Measurements from ENCODE around the gene UQCRQ. TPM values are rescaled to one million over a fixed set of nuclear protein-coding genes. Genes with fewer than 3 reads are reported as not detected.

The UQCRQ gene
- total RNA-seq, 2 experiments from 2014 or later: 558 to 566 TPM

DNA sequence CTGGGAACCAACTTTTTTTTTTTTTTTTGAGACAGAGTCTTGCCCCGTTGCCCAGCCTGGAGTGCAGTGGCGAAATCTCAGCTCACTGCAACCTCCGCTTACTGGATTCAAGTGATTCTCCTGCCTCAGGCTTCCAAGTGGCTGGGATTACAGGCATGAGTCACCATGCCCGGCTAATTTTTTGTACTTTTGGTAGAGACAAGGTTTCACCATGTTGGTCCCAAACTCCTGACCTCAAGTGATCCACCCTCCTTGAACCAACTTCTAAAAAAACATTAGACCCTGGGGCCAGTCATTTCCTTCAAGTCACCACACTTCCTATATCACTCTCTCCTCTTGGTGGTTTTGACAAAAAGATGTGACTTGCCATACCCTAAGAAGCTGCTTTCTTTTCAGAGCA is 25.1 kb upstream of the UQCRQ start:
- Mint-ChIP-seq H3K4me1 (ENCODE audit: low read depth) (no peaks in the 10 kb centered on the region), H3K27me3 (no peaks in the 10 kb centered on the region), H3K9me3 (no peaks in the 10 kb centered on the region), H3K27ac (no peak overlapping the region), H3K4me3 (no peak overlapping the region), H3K36me3 (ENCODE audit: low read depth) (no peaks in the 10 kb centered on the region)
- CTCF ChIA-PET: interaction anchor here (0.6 to 1.0 kb wide), 2 partner anchors 12 to 23 kb away, joined by 3 read pairs; no protein-coding TSS in a partner anchor
- TF ChIP-seq, protein P1, sequence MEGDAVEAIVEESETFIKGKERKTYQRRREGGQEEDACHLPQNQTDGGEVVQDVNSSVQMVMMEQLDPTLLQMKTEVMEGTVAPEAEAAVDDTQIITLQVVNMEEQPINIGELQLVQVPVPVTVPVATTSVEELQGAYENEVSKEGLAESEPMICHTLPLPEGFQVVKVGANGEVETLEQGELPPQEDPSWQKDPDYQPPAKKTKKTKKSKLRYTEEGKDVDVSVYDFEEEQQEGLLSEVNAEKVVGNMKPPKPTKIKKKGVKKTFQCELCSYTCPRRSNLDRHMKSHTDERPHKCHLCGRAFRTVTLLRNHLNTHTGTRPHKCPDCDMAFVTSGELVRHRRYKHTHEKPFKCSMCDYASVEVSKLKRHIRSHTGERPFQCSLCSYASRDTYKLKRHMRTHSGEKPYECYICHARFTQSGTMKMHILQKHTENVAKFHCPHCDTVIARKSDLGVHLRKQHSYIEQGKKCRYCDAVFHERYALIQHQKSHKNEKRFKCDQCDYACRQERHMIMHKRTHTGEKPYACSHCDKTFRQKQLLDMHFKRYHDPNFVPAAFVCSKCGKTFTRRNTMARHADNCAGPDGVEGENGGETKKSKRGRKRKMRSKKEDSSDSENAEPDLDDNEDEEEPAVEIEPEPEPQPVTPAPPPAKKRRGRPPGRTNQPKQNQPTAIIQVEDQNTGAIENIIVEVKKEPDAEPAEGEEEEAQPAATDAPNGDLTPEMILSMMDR (IDR thresholded peaks at IDR 0.05): no peak
- POLR2A ChIA-PET: interaction anchor here (1.0 kb wide), 1 partner anchor 9 kb away, joined by 3 read pairs; no protein-coding TSS in a partner anchor
- DNase-seq: no peak
- intact Hi-C loops (cut with micrococcal nuclease): no loop called here
- no peak for ATAC-seq

- H3K27me3 Mint-ChIP-seq: peaks cover 2% of the 10 kb centered on the region
- TF ChIP-seq, protein P1 (IDR thresholded peaks at IDR 0.05): no peak
- ATAC-seq (no peak), DNase-seq (no peak)
- CTCF ChIA-PET: interaction anchor here (1.0 kb wide), 1 partner anchor 15 kb away, joined by 4 read pairs; no protein-coding TSS in a partner anchor
- intact Hi-C loops (cut with micrococcal nuclease): no loop called here
- POLR2A ChIA-PET: no interaction called here
- H3K4me1 Mint-ChIP-seq (ENCODE audit: low read depth): peaks cover 2% of the 10 kb centered on the region
- no peaks in the 10 kb centered on the region for H3K36me3 Mint-ChIP-seq (ENCODE audit: low read depth)
- H3K4me3 Mint-ChIP-seq: no peak overlapping the region
- no peak overlapping the region for H3K27ac Mint-ChIP-seq
- H3K9me3 Mint-ChIP-seq: no peaks in the 10 kb centered on the region
Measured at GRCh38 chr5:132848270-132848669, 18.2 kb upstream of the UQCRQ start.

DNA sequence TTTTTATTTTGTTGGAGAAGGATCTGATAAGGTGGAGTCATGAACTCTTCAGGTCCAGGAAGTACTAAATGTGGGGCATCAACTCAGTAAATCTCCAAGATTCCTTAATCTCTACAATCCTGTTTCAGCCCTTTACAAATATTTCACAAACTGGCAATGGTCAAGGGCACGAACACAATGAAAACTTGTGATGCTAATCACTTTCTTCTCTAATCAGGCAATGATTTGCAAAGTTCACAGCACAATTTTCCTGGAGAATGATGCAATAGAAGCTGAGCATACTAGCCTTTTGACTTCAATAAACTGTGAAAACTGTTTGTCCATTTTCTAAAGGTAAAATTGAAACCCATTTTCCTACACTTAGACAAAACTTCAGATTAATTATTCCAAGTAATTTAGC is 17.1 kb upstream of the UQCRQ start:
- POLR2A ChIA-PET: no interaction called here
- TF ChIP-seq, protein P1 (IDR thresholded peaks at IDR 0.05): no peak
- intact Hi-C loops (cut with micrococcal nuclease): no loop called here
- Mint-ChIP-seq H3K27ac (no peak overlapping the region), H3K27me3 (peaks cover 3% of the 10 kb centered on the region), H3K9me3 (no peaks in the 10 kb centered on the region), H3K4me3 (no peak overlapping the region), H3K36me3 (ENCODE audit: low read depth) (no peaks in the 10 kb centered on the region), H3K4me1 (ENCODE audit: low read depth) (peaks cover 3% of the 10 kb centered on the region)
- CTCF ChIA-PET: interaction anchor here (1.0 kb wide), 1 partner anchor 14 kb away, joined by 4 read pairs; no protein-coding TSS in a partner anchor
- no peak for DNase-seq
- ATAC-seq: no peak

- Mint-ChIP-seq H3K27ac (no peak overlapping the region), H3K36me3 (ENCODE audit: low read depth) (no peaks in the 10 kb centered on the region), H3K4me3 (no peak overlapping the region), H3K27me3 (peaks cover 3% of the 10 kb centered on the region), H3K4me1 (ENCODE audit: low read depth) (peaks cover 3% of the 10 kb centered on the region), H3K9me3 (no peaks in the 10 kb centered on the region)
- ATAC-seq: no peak
- no peak for DNase-seq
- TF ChIP-seq, protein P1 (IDR thresholded peaks at IDR 0.05): no peak
- POLR2A ChIA-PET: interaction anchor here (0.9 to 1.1 kb wide), 2 partner anchors 9 to 55 kb away, joined by 3 read pairs; no protein-coding TSS in a partner anchor
- intact Hi-C loops (cut with micrococcal nuclease): no loop called here
- CTCF ChIA-PET: no interaction called here
Measured at GRCh38 chr5:132850066-132850465, 16.4 kb upstream of the UQCRQ start.

DNA sequence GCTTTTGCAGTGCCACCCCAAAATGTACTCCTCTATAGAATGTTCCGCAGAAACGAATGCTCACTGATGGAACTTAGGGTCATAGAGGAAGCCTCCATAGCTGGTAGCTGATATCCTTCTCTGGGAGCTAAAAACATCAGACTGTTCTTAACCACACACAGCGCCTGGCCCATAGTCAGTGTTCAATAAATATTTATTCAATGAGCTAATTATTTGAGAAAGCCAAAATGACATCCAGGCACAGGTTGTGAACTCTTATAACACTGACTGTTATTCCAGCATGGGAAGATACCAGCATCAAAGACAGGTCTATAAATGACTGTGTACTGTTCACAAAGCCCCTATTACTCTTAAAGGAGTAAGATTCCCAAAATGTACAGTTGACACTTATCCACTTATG is 13.1 kb upstream of the UQCRQ start:
- CTCF ChIA-PET: interaction anchor here (1.4 to 1.9 kb wide), 2 partner anchors 10 to 23 kb away, joined by 4 to 6 read pairs; partner anchors contain the start of gene SHROOM1
- Mint-ChIP-seq H3K9me3 (no peaks in the 10 kb centered on the region), H3K4me1 (ENCODE audit: low read depth) (peaks cover 3% of the 10 kb centered on the region), H3K27me3 (peaks cover 10% of the 10 kb centered on the region), H3K4me3 (no peak overlapping the region), H3K27ac (no peak overlapping the region), H3K36me3 (ENCODE audit: low read depth) (no peaks in the 10 kb centered on the region)
- POLR2A ChIA-PET: no interaction called here
- no peak for DNase-seq
- no peak for ATAC-seq
- intact Hi-C loops (cut with micrococcal nuclease): no loop called here
- TF ChIP-seq, protein P1 (IDR thresholded peaks at IDR 0.05): no peak
